H9 (cell line): ENCODE results near the gene PTEN. TPM values are rescaled to one million over a fixed set of nuclear protein-coding genes. Genes with fewer than 3 reads are reported as not detected.

ENCODE experiments used
- DNase-seq: peaks from one replicate; pipeline ENCODE4 v3.0.0-alpha.2; 2017
- H2AFZ ChIP-seq: one replicate; pipeline ENCODE4 v1.6.1; 2013; ENCODE audit warnings: mild to moderate bottlenecking, low read length, control low read depth, moderate library complexity
- H2AK5ac ChIP-seq: 2 replicates; pipeline ENCODE4 v1.6.1; 2013; ENCODE audit warnings: low read length, control low read depth, mixed read lengths; ENCODE audit not compliant: insufficient read length
- H2BK120ac ChIP-seq: one replicate; pipeline ENCODE4 v1.6.1; 2013; ENCODE audit warnings: low read depth, mild to moderate bottlenecking, low read length, control low read depth, inconsistent platforms; ENCODE audit not compliant: poor library complexity, severe bottlenecking
- H2BK12ac ChIP-seq: 2 replicates; pipeline ENCODE4 v1.6.1; 2013; ENCODE audit warnings: low read length, control low read depth, mixed read lengths, low read depth; ENCODE audit not compliant: insufficient read length
- H2BK15ac ChIP-seq: 2 replicates; pipeline ENCODE4 v1.6.1; 2013; ENCODE audit warnings: low read depth, low read length, control low read depth
- H2BK20ac ChIP-seq: one replicate; pipeline ENCODE4 v1.6.1; 2013; ENCODE audit warnings: low read depth, mild to moderate bottlenecking, low read length, control low read depth, inconsistent platforms; ENCODE audit not compliant: poor library complexity, severe bottlenecking
- H2BK5ac ChIP-seq: 2 replicates; pipeline ENCODE4 v1.6.1; 2013; ENCODE audit warnings: low read length, control low read depth, mixed read lengths; ENCODE audit not compliant: insufficient read length
- H3K14ac ChIP-seq: 2 replicates; pipeline ENCODE4 v1.6.1; 2013; ENCODE audit warnings: low read length, control low read depth; ENCODE audit not compliant: insufficient read depth
- H3K18ac ChIP-seq: 2 replicates; pipeline ENCODE4 v1.6.1; 2013; ENCODE audit warnings: low read depth, mild to moderate bottlenecking, mixed read lengths, low read length, control low read depth; ENCODE audit not compliant: insufficient read length
- H3K23ac ChIP-seq: 2 replicates; pipeline ENCODE4 v1.6.1; 2013; ENCODE audit warnings: low read length, control low read depth, mixed read lengths, low read depth; ENCODE audit not compliant: insufficient read length
- H3K23me2 ChIP-seq: 2 replicates; pipeline ENCODE4 v1.6.1; 2013; ENCODE audit warnings: low read depth, mild to moderate bottlenecking, mixed read lengths, low read length, control low read depth; ENCODE audit not compliant: insufficient read length, poor library complexity, severe bottlenecking
- H3K27ac ChIP-seq: 2 replicates; pipeline ENCODE4 v1.5.1; 2013; ENCODE audit warnings: low read length, control low read depth, mixed read lengths, low read depth; ENCODE audit not compliant: insufficient read length
- H3K27me3 ChIP-seq: 2 replicates; pipeline ENCODE4 v1.6.1; 2013; ENCODE audit warnings: low read length, control low read depth, inconsistent platforms; ENCODE audit not compliant: insufficient read depth
- H3K4ac ChIP-seq: 2 replicates; pipeline ENCODE4 v1.6.1; 2013; ENCODE audit warnings: low read depth, mild to moderate bottlenecking, control low read depth, inconsistent platforms, low read length, moderate library complexity
- H3K4me1 ChIP-seq: 2 replicates; pipeline ENCODE4 v1.6.1; 2013; ENCODE audit warnings: low read length, control low read depth, inconsistent platforms; ENCODE audit not compliant: insufficient read depth
- H3K4me2 ChIP-seq: 2 replicates; pipeline ENCODE4 v1.6.1; 2013; ENCODE audit warnings: low read length, control low read depth, mixed read lengths; ENCODE audit not compliant: insufficient read length, insufficient read depth
- H3K56ac ChIP-seq: 2 replicates; pipeline ENCODE4 v1.6.1; 2013; ENCODE audit warnings: low read depth, mild to moderate bottlenecking, mixed read lengths, low read length, control low read depth; ENCODE audit not compliant: insufficient read length
- H3K79me1 ChIP-seq: 2 replicates; pipeline ENCODE4 v1.6.1; 2013; ENCODE audit warnings: low read depth, mild to moderate bottlenecking, moderate library complexity, low read length, control low read depth, inconsistent platforms; ENCODE audit not compliant: insufficient read depth, poor library complexity, severe bottlenecking
- H3K79me2 ChIP-seq: 2 replicates; pipeline ENCODE4 v1.6.1; 2013; ENCODE audit warnings: low read length, control low read depth, inconsistent platforms; ENCODE audit not compliant: insufficient read depth
- H3K9ac ChIP-seq: 2 replicates; pipeline ENCODE4 v1.6.1; 2013; ENCODE audit warnings: low read length, control low read depth, mixed read lengths; ENCODE audit not compliant: insufficient read length; ENCODE audit errors: extremely low read depth
- H3K9me3 ChIP-seq: one replicate; pipeline ENCODE4 v1.6.1; 2013; ENCODE audit warnings: low read depth, low read length, inconsistent platforms; ENCODE audit not compliant: control insufficient read depth
- H3T11ph ChIP-seq: one replicate; pipeline ENCODE4 v1.6.1; 2013; ENCODE audit warnings: mild to moderate bottlenecking, low read length, control low read depth, inconsistent platforms
- H4K20me1 ChIP-seq: one replicate; pipeline ENCODE4 v1.6.1; 2013; ENCODE audit not compliant: control insufficient read depth, insufficient read length, insufficient read depth
- H4K5ac ChIP-seq: 2 replicates; pipeline ENCODE4 v1.6.1; 2013; ENCODE audit warnings: low read depth, mild to moderate bottlenecking, mixed read lengths, low read length, control low read depth; ENCODE audit not compliant: insufficient read length
- H4K8ac ChIP-seq: replicated peaks from 2 replicates; pipeline ENCODE4 v1.6.1; 2013; ENCODE audit warnings: low read length, control low read depth, mixed read lengths, low read depth; ENCODE audit not compliant: insufficient read length
- H4K91ac ChIP-seq: 2 replicates; pipeline ENCODE4 v1.6.1; 2013; ENCODE audit warnings: low read depth, mild to moderate bottlenecking, moderate library complexity, mixed read lengths, low read length, control low read depth; ENCODE audit not compliant: insufficient read length
- H3K27ac Mint-ChIP-seq, 3 experiments: 2 replicates in 2 of 3; 3 replicates in 1 of 3; pipeline ENCODE4 v1.8.0; 2020 to 2021; ENCODE audit warnings: mixed read lengths in 3 of 3, mild to moderate bottlenecking in 1 of 3, moderate library complexity in 1 of 3
- H3K27me3 Mint-ChIP-seq: 2 replicates; pipeline ENCODE4 v1.8.0; 2021; ENCODE audit warnings: low read depth, mild to moderate bottlenecking, moderate library complexity, mixed read lengths
- H3K36me3 Mint-ChIP-seq, 3 experiments: 2 replicates in 2 of 3; 3 replicates in 1 of 3; pipeline ENCODE4 v1.8.0; 2020 to 2021; ENCODE audit warnings: low read depth in 3 of 3, mixed read lengths in 3 of 3; ENCODE audit not compliant: insufficient read depth in 1 of 3
- H3K4me1 Mint-ChIP-seq, 2 experiments: 2 replicates each; pipeline ENCODE4 v1.8.0; 2020; ENCODE audit warnings: mixed read lengths in 2 of 2
- H3K4me3 Mint-ChIP-seq, 2 experiments: 2 replicates in 1 of 2; 3 replicates in 1 of 2; pipeline ENCODE4 v1.8.0; 2020 to 2021; ENCODE audit warnings: mild to moderate bottlenecking in 2 of 2, mixed read lengths in 2 of 2, moderate library complexity in 1 of 2
- H3K9me3 Mint-ChIP-seq, 2 experiments: 2 replicates in 1 of 2; 3 replicates in 1 of 2; pipeline ENCODE4 v1.8.0; 2020; ENCODE audit warnings: mild to moderate bottlenecking in 2 of 2, mixed read lengths in 2 of 2, moderate library complexity in 1 of 2
- CTCF ChIP-seq: fragments of 200-600 bp; sonication (generic); conservative IDR thresholded peaks from 3 replicates; pipeline ENCODE4 v1.8.0; 2021; ENCODE audit warnings: antibody characterized with exemption, mild to moderate bottlenecking
- WGBS: extraction: QIAGEN DNeasy Blood & Tissue Kit; methylation state at CpG from one replicate; pipeline ENCODE4 v1.1.7; 2013; ENCODE audit warnings: missing lambda C conversion rate, low lambda C conversion rate, mixed read lengths; ENCODE audit not compliant: insufficient read length; ENCODE audit errors: extremely low coverage; 5-methylcytosine and 5-hydroxymethylcytosine counted together
- total RNA-seq: library from RNA; stranded (reverse); gene quantifications from 2 replicates; pipeline ENCODE4 v1.2.1, GENCODE V29; 2021

Gene PTEN
- total RNA-seq, 1 experiment from 2014 or later = 52.8 TPM

- H3K36me3 Mint-ChIP-seq = peaks cover 0 to 3% (median 0%) of the 10 kb centered on the region in 3 experiments; a peak in 1 of 7 replicates
- H2AK5ac ChIP-seq = no peak overlapping the region
- DNase-seq = no peak
- H3K27me3 Mint-ChIP-seq = no peaks in the 10 kb centered on the region
- no peaks in the 10 kb centered on the region for H3K79me1 ChIP-seq
- no peak overlapping the region for H4K5ac ChIP-seq
- H3K4me3 Mint-ChIP-seq = no peak overlapping the region
- H3K4me2 ChIP-seq = no peak overlapping the region
- no peak overlapping the region for H2BK15ac ChIP-seq
- no peaks in the 10 kb centered on the region for H3K4me1 ChIP-seq
- H3K79me2 ChIP-seq = no peaks in the 10 kb centered on the region
- no peak overlapping the region for H3K4ac ChIP-seq
- H3K23ac ChIP-seq = no peak overlapping the region
- H3T11ph ChIP-seq = no peak overlapping the region
- no peak overlapping the region for H3K56ac ChIP-seq
- H2AFZ ChIP-seq = no peak overlapping the region
- H3K9me3 ChIP-seq = no peaks in the 10 kb centered on the region
- no peak overlapping the region for H2BK20ac ChIP-seq
- H2BK5ac ChIP-seq = no peak overlapping the region
- H4K8ac ChIP-seq = no peak overlapping the region
- no peak overlapping the region for H2BK12ac ChIP-seq
- no peaks in the 10 kb centered on the region for H3K27me3 ChIP-seq
- no peaks in the 10 kb centered on the region for H3K4me1 Mint-ChIP-seq
- H3K23me2 ChIP-seq = no peaks in the 10 kb centered on the region
- H3K27ac Mint-ChIP-seq = no peak overlapping the region
- no peak for TF ChIP-seq CTCF
- H4K20me1 ChIP-seq = no peaks in the 10 kb centered on the region
- H3K14ac ChIP-seq = no peak overlapping the region
- H2BK120ac ChIP-seq = no peak overlapping the region
- peaks cover 3 to 7% of the 10 kb centered on the region in 2 experiments; a peak in 2 of 5 replicates for H3K9me3 Mint-ChIP-seq
- H4K91ac ChIP-seq = no peak overlapping the region
- no peak overlapping the region for H3K18ac ChIP-seq
- no CpG with 5 or more reads among the region's 4 CpGs for WGBS
- H3K27ac ChIP-seq = no peak overlapping the region
- no peak overlapping the region for H3K9ac ChIP-seq
Observed at GRCh38 chr10:88012641-88013040, 149.2 kb downstream of the PTEN start.
